Lower leg skin (tissue), 4 donors: ENCODE data around the gene OR10H1. TPM values are rescaled to one million over a fixed set of nuclear protein-coding genes. Genes with fewer than 3 reads are reported as not detected.
"Not testable (repeated sequence)": the region's sequence is repeated elsewhere in the genome, so short reads cannot be mapped to it uniquely, and the experiment has no call there.

Experiments used
- DNase-seq, 2 donors: peaks; one replicate each; pipeline ENCODE4 v3.0.0-alpha.2; 2019; ENCODE audit warnings: low spot score in 2 of 2
- H3K4me3 ChIP-seq: fragments of 200-600 bp; sonication (generic); 2 replicates; pipeline ENCODE4 v1.5.1; 2017; ENCODE audit warnings: mild to moderate bottlenecking, low read depth; ENCODE audit not compliant: poor library complexity, severe bottlenecking
- CTCF ChIP-seq, 3 donors: fragments of 450-650 bp; IDR thresholded peaks; one replicate each; pipeline ENCODE4 v1.5.1; 2016; ENCODE audit warnings: antibody characterized with exemption in 3 of 3, mild to moderate bottlenecking in 3 of 3, moderate library complexity in 2 of 3
- POLR2A ChIP-seq, 2 donors: fragments of 450-650 bp; IDR thresholded peaks; one replicate each; pipeline ENCODE4 v1.6.1; 2016 to 2017; ENCODE audit warnings: antibody characterized with exemption in 2 of 2, mild to moderate bottlenecking in 1 of 2, moderate library complexity in 1 of 2
- WGBS, 2 donors: methylation state at CpG; one replicate each; pipeline ENCODE4 v1.1.5; 2018; 5-methylcytosine and 5-hydroxymethylcytosine counted together
- intact Hi-C: fragments of 100-400 bp; cut with DNase I; formaldehyde crosslinking; loops from one replicate; pipeline ENCODE4 v1.15.0; 2023; ENCODE audit warnings: low total_unique reads
- total RNA-seq, 4 donors: library from RNA; depleted of rRNA; stranded (reverse); fragments of >200 nt; gene quantifications; one replicate each; pipeline ENCODE4 v1.1.0, GENCODE V29; 2016

OR10H1 gene
- total RNA-seq, 4 donors from 2014 or later = 0.06 to 0.30 TPM; not detected in 2

DNA sequence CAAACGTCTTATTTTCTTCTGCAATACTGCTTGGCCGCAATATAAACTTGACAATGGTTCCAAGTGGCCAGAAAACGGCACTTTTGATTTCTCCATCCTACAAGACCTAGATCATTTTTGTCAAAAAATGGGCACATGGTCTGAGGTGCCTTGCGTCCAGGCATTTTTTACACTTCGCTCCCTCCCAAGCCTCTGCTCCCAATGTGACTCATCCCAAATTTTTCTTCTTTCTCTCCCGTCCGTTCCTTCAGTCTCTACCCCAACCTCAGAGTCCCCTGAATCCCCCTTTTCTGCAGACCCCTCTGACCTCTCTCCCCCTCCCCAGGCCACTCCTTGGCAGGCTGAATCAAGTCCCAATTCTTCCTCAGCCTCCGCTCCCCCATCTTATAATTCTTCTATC, 14.3 kb upstream of the OR10H1 start:
- intact Hi-C loops = no loop called here
- no peak for TF ChIP-seq CTCF (IDR thresholded peaks at IDR 0.05)
- no peak overlapping the region for H3K4me3 ChIP-seq
- DNase-seq = no peak
- 83 to 91% methylated on average over 8 of the region's 8 CpGs for WGBS, 2 donors

DNA sequence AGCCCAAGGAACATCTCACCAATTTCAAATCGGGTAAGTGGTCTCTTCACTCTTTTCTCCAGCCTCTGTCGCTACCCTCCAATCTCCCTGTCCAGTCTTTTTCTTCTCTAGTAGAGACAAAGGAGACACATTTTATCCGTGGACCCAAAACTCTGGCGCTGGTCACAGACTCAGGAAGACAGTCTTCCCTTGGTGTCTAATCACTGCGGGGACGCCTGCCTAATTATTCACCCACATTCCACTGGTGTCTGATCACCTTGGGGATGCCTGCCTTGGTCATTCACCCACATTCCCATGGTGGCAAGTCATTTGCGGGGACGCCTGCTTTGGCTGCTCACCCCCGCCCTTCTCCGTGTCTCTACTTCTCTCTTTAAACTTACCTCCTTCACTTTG, 13.8 kb upstream of the OR10H1 start:
- WGBS, 2 donors = 88 to 92% methylated on average over 10 of the region's 10 CpGs
- H3K4me3 ChIP-seq = no peak overlapping the region
- intact Hi-C loops = no loop called here
- no peak for DNase-seq
- no peak for TF ChIP-seq CTCF (IDR thresholded peaks at IDR 0.05)
- TF ChIP-seq POLR2A (IDR thresholded peaks at IDR 0.05) = no peak

DNA sequence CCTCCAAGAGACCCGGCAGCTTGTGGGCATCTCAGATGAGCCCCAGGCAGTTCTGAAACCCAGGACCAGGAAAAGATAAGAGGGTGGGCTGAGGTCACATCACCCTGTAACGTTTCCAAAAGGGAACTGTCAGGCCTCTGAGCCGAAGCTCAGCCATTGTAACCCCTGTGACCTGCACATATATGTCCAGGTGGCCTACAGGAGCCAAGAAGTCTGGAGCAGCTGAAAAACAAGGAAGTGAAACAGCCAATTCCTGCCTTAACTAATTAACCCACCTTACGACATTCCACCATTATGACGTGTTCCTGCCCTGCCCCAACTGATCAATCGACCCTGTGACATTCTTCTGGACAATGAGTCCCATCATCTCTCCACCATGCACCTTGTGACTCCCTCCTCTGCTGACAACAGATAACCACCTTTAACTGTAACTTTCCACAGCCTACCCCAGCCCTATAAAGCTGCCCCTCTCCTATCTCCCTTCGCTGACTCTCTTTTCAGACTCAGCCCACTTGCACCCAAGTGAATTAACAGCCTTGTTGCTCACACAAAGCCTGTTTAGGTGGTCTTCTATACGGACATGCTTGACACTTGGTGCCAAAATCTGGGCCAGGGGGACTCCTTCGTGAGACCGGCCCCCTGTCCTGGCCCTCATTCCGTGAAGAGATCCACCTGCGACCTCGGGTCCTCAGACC, 13.3 kb upstream of the OR10H1 start:
- WGBS, 2 donors = 50 to 56% methylated on average over 13 of the region's 13 CpGs
- DNase-seq, H3K4me3 ChIP-seq, intact Hi-C loops: not testable (repeated sequence)

- DNase-seq = no peak
- intact Hi-C loops = no loop called here
- H3K4me3 ChIP-seq = no peak overlapping the region
- TF ChIP-seq POLR2A (IDR thresholded peaks at IDR 0.05) = no peak
- no peak for TF ChIP-seq CTCF (IDR thresholded peaks at IDR 0.05)
- WGBS, 2 donors = 36 to 55% methylated on average over 7 of the region's 7 CpGs
Measured at GRCh38 chr19:15828121-15828610, 12.7 kb upstream of the OR10H1 start.

- no peak for DNase-seq
- WGBS, 2 donors = 52 to 87% methylated on average over 1 of the region's 1 CpG
- intact Hi-C loops = no loop called here
- no peak overlapping the region for H3K4me3 ChIP-seq
- TF ChIP-seq CTCF (IDR thresholded peaks at IDR 0.05) (no peak), POLR2A (IDR thresholded peaks at IDR 0.05) (no peak)
Measured at GRCh38 chr19:15825753-15826152, 10.3 kb upstream of the OR10H1 start.

DNA sequence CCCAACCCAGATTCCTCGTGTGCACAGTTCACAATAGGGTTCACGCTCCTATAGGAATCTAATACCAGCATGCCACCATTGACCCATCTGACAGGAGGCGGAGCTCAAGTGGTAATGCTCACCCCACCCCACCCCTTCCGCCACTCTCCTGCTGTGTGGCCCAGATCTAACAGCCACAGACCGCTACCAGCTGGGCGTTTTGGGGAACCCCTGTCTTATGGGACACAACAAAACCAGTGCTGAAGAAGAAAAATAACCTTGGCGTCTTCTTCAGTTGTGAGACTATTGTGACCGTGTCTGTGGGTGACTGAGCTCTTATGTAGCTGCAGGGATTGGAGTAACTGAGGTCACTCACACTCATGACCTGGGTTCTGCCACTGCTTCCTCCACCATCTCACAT, 5.2 kb upstream of the OR10H1 start:
- DNase-seq = no peak
- H3K4me3 ChIP-seq = no peak overlapping the region
- intact Hi-C loops = no loop called here
- no peak for TF ChIP-seq POLR2A (IDR thresholded peaks at IDR 0.05)
- WGBS, 2 donors = 90 to 91% methylated on average over 8 of the region's 8 CpGs

- H3K4me3 ChIP-seq = no peak overlapping the region
- no peak for DNase-seq
- intact Hi-C loops = no loop called here
- TF ChIP-seq CTCF (IDR thresholded peaks at IDR 0.05) = no peak
- TF ChIP-seq POLR2A (IDR thresholded peaks at IDR 0.05) = no peak
- WGBS, 2 donors = 58 to 63% methylated on average over 7 of the region's 7 CpGs
Measured at GRCh38 chr19:15813916-15814315, 1.5 kb downstream of the OR10H1 start.
